PFSK-1 (cell line): Measurements from ENCODE around the gene C16orf78.

ENCODE experiments used
- POLR2AphosphoS5 ChIP-seq: IDR thresholded peaks from 2 replicates; pipeline ENCODE4 v1.6.1; 2012; ENCODE audit warnings: low read depth, mild to moderate bottlenecking, control low read depth, low read length, moderate library complexity
- TAF1 ChIP-seq: IDR thresholded peaks from 2 replicates; pipeline ENCODE4 v1.6.1; 2012; ENCODE audit warnings: low read length, control low read depth, borderline replicate concordance; ENCODE audit not compliant: insufficient read depth

- TF ChIP-seq POLR2AphosphoS5 (no peak), TAF1 (no peak)
Measured at GRCh38 chr16:49356728-49357488, 16.7 kb upstream of the C16orf78 start.
